CD4-positive, alpha-beta T cell treated with Interleukin-17A for 4 hours (primary cell): ENCODE measurements around the gene MEX3A.
"Not testable (repeated sequence)": the region's sequence is repeated elsewhere in the genome, so short reads cannot be mapped to it uniquely, and the experiment has no call there.

ENCODE experiments used
- DNase-seq: peaks from one replicate; pipeline ENCODE4 v3.0.0-alpha.2; 2020; ENCODE audit warnings: mixed read lengths

The MEX3A gene

GRCh38 chr1:156076609-156077429, 5.4 kb downstream of the MEX3A start:
- DNase-seq = no peak

GRCh38 chr1:156075775-156076204, 6.5 kb downstream of the MEX3A start:
- DNase-seq = no peak

- DNase-seq = no peak
Observed at GRCh38 chr1:156075162-156075561, 7.1 kb downstream of the MEX3A start.

- no peak for DNase-seq
Observed at GRCh38 chr1:156074661-156075060, 7.6 kb downstream of the MEX3A start.

- DNase-seq = no peak
Observed at GRCh38 chr1:156073740-156074139, 8.5 kb downstream of the MEX3A start.

GRCh38 chr1:156073110-156073687, 9.1 kb downstream of the MEX3A start:
- no peak for DNase-seq

- DNase-seq = no peak
Observed at GRCh38 chr1:156072251-156072650, 10.0 kb downstream of the MEX3A start.

GRCh38 chr1:156071332-156071816, 10.9 kb downstream of the MEX3A start:
- not testable (repeated sequence) for DNase-seq

GRCh38 chr1:156070548-156070947, 11.7 kb downstream of the MEX3A start:
- DNase-seq = no peak

- DNase-seq = no peak
Observed at GRCh38 chr1:156069490-156070455, 12.5 kb downstream of the MEX3A start.

GRCh38 chr1:156067262-156067661, 15.0 kb downstream of the MEX3A start:
- no peak for DNase-seq

- no peak for DNase-seq
Observed at GRCh38 chr1:156065871-156066270, 16.4 kb downstream of the MEX3A start.

GRCh38 chr1:156065212-156065611, 17.1 kb downstream of the MEX3A start:
- DNase-seq = no peak

GRCh38 chr1:156064615-156065014, 17.6 kb downstream of the MEX3A start:
- DNase-seq = no peak

- no peak for DNase-seq
Observed at GRCh38 chr1:156063997-156064285, 18.3 kb downstream of the MEX3A start.

- no peak for DNase-seq
Observed at GRCh38 chr1:156062189-156062588, 20.1 kb downstream of the MEX3A start.

GRCh38 chr1:156060937-156061636, 21.2 kb downstream of the MEX3A start, which contains the start of gene RAB25:
TSS of gene RAB25 (plus strand) at chr1:156061160. CDS start at chr1:156061401, 241 bp downstream.
- DNase-seq = peak; percentile 12

GRCh38 chr1:156056326-156056849, 25.9 kb downstream of the MEX3A start:
- DNase-seq = no peak

GRCh38 chr1:156055281-156056048, 26.8 kb downstream of the MEX3A start:
- no peak for DNase-seq

- peak; percentile 98 for DNase-seq
Observed at GRCh38 chr1:156054500-156055280, 27.6 kb downstream of the MEX3A start, which contains the start of gene LAMTOR2. TSS of gene LAMTOR2 (plus strand) at chr1:156054782. CDS start at chr1:156054890, 108 bp downstream.
